ENCODE measurements around the gene FOXK1.
A peak's percentile ranks its signal among the peaks of the same experiment; 100 is the strongest.

The FOXK1 gene

DNA sequence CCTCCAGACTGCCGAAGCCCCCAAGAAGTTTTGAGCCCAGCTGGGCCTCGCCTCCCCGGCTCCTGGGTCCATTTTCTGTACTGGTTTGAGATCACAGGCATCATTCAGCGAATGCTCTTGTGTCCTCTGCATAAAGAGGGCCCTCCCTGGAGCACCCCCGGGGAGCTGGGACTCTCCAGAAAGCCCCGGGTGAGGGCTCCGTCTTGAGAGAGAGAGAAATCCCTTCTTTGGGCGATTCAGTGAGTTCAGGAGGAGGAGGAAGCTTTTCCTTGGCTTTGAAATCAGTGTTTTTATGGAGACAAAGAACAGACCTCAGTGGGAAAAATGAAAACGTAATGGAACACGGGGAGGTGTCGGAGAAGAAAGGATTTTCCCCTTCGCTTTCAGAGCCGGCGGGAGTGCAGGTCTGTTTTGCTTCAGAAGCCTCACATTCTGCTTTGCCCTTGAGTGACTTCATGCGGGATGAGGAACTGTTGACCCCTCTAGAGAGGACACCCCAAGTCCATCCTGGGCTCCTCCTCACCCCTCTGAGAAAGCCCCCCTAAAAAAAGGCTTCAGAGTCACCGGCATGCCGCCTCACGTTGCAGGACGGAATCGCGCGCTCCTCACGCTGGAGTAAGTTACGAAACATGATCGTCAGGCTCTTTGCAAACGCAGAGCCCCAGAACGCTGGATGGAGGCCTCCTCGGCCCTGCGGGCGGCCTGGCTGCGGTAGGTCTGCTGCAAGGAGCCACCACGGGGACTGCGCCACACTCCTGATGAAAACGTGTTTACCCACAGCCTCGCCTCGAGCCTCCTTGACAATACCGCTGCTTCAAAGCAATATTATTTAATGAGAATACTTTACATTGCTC lies 84.8 kb downstream of the FOXK1 start:
- DNase-seq, result no peak

DNA sequence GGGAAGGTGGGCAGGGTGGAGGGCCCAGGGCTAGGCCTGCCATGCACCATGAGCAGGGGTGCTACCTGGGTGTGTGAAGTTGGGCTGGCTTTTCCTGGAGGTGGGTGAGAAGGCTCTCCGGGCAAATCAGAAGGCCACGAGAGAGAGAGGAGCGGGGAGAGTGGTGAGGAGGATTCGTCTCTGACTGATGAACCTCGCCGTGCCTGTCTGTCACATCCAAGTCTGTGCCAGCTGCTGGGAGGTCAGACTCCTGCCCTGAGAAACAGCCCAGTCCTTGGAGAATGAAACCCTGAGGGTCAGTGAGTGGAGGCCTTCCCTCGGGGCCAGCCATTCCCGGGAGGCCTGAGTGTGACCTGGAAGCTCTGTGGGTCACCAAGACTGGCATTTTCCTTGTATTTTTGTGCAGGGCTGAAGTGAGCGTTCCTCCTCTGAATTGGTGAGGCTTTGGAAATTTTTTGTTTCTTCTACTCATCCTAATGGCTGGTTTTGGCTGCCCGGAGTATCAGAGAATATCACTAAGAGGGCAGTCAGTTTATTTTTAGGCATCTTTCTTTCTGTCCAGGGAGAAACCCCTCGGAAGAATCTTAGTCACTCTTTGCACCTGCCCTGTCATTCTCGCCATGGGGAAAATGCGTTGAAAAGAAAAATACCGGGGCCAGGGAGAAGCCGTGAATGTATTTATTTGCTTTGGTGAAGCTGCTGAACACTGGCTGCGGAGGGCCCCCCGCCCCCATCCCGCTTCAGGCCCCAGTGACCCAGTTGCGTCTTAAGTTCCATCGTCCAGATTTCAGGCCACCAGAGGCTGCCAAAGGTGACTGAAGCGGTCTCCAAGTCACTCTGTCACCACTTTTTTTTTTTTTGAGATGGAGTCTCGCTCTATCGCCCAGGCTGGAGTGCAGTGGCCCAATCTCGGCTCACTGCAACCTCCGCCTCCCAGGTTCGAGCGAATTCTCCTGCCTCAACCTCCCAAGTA lies 86.8 kb downstream of the FOXK1 start:
- no peak for DNase-seq

DNA sequence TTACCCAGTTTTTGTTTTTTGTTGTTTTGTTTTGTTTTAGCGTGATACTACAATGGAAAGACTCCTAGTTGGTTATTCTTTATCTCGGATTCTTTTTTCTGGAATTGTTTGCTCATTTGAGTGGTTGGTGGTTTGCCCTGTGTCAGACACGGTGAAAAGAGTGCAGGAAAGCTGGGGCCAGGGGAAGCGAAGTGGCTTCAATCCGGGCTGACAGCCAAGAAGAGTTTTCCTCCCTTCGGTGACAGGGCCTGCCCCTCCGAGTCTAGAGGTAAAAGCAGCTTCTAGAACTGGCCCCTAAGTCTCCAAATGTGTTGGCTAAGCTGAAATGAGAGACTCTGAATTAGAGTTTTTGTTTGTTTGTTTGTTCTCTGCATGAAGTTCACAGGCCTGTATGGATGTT lies 87.7 kb downstream of the FOXK1 start:
- DNase-seq, result peak; percentile 32

DNA sequence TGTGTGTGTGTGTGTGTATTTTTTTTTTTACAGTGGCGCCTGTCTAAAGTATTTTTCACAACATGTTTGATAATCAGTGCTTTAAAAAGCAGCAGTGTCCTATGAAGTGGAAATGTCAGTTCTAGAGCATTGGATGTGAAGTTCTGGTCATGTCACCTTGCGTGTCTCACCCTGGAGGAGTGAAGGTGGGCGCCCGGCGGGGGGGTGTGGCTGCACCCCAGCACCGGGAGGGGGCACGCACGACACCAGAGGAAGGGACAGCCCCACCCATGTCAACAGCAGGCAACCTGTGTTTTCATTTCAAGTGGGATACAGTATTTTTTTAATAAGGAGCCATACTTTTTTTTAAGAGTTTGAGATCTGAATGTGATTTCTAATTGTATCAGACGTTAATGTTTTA lies 88.8 kb downstream of the FOXK1 start:
- no peak for DNase-seq

DNA sequence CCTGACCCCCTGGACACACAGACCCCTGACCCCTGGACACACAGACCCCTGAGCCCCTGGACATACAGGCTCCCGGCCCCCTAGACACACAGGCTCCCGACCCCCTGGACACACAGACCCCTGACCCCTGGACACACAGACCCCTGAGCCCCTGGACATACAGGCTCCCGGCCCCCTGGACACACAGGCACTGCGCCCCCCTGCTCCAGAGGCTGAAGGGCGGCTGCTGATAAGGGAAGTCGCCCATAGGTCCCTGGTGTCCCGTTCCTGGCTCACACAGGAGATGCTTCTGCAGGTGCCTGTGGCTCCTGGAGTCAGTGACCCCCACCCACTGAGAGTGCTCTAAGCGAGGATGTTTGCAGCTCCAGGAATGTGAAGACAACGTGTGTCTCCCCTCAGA lies 89.6 kb downstream of the FOXK1 start:
- DNase-seq, result no peak

DNA sequence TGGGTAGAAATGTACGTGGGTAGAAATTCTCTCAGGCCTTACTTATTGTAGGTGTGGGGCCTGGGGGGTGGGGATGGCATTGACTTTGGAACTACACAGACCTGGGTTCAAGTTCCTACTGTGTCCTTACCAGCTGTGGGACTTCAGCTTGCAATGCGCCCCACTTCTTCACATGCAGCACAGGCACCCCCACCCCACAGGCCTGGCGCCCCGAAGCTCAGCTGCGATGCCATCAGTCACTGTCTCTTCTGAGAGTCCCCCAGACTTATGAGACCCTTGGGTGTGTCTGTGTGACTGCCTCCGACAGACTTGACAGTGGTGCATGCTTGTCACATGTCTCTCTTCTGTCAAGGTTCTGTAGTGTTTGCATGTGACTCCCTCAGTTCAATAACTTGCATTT lies 90.2 kb downstream of the FOXK1 start:
- DNase-seq, result no peak

DNA sequence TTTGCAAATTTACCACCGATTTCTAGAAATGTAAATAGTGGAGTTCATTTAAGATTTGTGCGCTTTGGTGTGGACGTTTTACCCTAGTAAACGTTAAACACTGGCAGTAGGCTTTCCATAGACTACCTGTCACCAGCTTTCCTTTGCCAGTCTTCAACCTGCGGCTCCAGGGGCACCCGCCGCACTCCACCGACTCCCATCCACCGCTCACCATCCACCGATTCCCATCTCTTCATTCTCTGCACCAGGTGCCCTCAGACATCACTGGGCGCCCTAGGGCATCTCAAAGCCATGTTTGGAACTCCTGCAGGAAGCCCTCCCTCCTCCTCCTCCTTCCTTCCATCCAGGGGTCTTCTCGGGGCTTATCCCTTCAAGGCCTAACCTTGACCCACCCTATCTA lies 91.9 kb downstream of the FOXK1 start:
- DNase-seq, result no peak

DNA sequence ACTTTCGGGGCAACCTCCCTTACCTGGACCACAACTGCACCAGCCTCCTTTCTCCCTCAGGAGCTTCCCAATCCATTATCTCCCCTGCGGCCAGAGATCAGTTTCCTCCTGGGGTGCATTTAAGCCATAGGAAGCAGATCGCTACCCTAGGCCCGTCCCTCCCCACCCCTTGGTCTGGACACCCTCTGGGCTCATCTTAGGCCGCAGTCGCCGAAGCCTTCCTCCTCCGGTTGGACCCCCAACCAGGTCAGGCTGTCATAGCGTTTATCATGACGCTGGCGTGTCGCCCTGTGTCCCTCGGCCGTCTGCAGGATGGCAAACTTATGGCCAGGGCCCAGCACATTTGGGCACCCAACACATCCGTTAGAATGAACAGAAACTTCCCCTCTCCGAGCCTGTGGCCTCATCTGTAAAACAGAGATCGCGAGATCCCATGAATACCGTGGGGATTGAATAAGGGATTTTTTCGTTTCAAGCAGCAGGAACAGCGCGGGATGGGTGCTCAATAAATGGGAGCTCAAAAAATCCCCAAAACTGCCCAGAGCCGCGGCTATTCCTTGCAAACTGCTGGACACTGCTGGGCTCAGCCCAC lies 92.7 kb downstream of the FOXK1 start:
- no peak for DNase-seq

DNA sequence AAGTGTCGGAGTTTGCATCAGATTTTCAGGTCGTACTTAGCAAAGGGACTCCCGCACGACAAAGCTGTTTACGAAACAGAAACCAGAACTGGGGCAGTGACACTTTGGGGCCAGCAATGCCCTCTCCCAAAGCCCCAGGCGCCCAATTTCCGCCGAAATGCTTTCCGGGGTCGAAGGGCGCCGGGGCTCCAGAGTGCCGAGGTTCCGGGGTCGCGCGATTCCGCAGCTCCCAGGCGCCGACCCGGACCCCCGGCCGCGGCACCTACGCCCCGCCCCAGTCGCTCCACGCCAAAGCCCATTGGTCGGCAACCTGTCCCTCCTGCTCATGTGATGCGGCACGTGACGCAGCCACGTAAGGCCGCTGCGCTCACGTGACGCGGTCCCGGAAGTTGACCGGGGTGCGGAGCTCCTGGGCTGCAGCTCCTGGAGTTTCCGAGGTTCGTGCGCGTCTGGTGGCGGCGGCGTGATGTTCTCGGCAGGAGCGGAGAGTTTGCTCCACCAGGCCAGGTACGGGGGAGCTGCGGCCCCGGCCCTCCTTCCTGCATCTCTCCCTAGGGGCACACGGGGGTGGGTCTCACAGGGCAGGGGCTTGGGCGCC lies 93.3 kb downstream of the FOXK1 start, which contains the start of gene AP5Z1:
Gene AP5Z1 (plus strand): TSS at position 374 of the 598 bp plus-strand sequence. CDS start 93 bp downstream, at position 467.
- DNase-seq, result peak; percentile 95

DNA sequence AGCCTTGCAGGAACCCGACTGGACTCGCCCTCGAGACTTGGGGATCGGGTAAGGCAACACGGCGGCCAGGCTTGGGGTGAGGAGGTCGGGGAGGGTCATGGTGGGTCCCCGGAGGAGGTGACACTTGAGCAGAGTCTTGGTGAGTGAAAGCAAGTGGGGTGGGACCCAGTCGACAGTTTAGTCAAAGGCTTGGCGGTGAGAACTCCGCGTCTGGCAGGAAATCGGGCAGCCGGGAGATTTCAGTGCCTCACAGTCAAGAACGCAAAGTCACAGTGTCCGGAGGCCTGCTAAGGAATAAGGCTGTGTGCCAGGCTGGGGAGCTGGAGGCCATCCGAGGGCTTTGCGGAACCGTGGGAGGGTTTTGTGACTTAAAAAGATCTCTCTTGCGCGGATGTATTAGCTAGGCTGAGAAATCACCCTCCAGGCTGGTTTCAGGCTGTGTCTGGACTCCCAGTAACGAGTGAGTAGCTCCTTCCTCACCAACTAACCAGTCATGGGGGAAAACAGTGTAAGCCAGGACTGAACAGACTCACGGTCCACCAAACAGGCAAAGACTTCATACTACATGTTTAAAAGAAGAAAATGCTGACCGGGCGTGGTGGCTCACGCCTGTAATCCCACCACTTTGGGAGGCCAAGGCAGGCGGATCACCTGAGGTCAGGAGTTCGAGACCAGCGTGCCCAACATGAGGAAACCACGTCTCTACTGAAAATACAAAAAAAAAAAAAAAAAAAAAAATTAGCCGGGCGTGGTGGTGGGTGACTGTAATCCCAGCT lies 93.9 kb downstream of the FOXK1 start:
- no peak for DNase-seq

DNA sequence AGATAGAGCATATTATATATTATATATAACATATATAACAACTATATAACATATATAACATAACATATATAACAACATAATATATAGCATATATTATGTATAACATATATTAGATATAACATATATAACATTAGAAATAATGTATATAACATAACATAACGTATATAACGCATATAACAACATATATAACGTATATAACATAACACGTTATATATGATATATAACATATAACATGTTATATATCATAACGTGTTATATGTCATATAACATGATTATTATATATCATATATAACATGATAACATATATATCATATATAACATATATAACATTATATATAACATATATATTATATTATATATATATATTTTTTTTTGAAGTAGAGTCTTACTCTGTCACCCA lies 97.0 kb downstream of the FOXK1 start:
- no peak for DNase-seq

DNA sequence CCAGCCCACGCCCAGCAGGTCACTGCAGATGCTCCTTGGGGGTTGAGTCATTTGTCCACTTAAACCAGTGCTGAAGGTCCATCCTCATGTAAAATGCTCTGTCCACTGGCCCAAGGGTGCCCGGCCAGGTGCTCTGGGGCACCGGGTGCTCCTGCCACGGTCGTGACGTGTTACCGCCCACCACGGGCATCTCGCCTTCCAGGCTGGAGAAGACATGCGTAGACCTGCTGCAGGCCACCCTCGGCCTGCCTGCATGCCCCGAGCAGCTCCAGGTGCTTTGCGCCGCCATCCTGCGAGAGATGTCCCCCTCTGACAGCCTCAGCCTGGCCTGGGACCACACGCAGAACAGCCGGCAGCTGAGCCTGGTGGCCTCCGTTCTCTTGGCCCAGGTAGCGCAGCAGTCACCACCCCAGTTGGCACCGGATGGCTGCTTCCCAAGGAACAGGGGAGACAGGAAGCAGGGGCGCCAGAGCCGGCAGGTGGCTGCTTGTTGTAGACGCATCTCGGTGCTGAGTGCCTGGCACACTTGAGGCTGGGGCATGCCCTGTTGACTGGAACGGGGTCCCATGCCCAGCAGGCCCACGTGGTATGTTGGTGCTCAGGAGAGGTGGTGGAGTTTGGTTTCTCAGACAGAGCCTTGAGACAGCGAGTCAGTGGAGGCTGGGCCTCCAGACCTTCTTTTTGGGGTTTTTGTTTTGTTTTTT lies 99.4 kb downstream of the FOXK1 start:
- DNase-seq, result no peak

DNA sequence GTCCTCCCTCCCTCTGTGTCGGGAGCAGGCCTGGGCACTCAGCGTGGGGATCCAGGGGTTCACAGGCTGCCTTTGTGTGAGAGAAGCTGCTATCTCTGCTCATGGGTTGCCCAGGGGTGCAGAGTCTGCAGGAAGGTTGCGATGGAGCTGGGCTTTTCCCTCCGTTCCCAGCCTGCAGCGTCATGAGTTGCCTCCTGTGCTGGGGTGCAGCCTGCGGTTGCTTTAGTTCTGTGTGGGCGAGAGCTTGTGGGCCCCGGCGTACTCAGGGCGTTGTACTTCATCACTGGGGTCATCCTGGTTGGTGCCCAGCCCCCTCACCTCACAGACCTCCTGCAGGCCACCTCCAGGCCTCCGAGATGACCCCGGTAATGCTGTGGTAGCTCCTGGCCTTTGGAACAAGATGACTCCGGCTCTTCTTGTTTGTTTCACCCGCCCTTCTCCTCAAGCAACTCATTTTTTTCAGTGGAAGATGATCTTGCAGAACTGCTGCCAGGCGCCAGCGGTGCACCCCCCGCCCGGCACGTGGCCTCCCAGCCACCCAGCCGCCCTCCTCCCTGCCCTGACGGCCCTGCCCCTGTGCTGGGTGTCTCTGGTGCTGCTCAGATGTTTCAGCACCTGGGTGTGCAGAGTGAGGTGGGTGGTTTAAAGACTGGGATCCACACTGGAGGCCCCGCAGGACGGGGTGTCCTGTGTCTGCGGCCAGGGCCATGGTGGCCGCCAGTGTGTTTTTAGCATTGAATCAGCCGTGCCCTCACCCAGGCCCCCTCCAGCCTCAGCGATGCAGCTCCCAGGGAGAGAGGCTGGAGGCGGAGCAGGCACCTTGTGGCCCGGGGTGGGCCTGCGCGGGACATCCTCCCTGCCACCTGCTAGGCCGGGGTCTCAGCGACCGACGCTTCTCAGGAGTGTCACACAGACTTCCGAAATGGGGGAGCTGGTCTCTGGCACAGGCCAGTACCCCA lies 100.5 kb downstream of the FOXK1 start:
- DNase-seq, result no peak

DNA sequence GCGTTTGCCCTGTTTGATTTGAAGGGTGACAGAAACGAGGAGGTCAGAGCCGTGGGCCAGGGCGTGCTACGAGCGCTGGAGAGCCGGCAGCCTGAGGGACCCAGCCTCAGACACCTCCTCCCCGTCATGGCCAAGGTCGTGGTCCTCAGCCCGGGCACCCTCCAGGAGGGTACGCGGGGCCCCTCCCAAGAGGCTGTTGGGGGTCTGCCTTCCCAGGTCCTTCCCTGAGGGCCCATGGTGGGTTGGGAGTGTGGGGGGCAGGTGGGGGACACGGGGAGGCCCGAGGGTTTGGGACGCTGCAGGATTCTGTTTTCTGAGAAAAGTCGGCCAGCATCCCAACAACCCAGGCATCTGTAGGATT lies 101.2 kb downstream of the FOXK1 start:
- no peak for DNase-seq

DNA sequence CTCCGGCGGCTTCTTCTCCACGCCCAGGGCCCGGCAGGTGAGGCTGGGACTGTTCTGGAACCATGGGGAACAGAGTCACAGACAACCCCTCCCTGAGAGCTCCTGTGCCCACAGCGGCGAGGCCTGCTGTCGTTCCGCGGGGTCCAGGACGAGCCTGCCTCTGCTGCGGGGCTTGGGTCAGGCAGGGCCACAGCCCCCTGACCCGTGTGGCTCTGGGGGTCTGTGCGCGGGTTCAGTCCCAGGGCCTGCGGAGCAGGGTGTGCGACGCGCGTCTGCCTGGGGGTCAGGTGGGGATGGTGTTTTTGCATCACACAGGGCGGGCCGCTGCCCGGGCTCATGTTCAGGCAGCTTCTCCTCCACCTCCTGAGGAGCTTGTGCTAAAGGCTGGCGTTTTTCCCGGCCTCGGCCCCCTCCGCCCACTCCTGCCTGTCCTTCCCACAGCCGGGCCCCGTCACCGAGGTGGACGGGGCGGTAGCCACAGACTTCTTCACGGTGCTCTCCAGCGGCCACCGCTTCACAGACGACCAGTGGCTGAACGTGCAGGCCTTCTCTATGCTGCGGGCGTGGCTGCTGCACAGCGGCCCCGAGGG lies 101.8 kb downstream of the FOXK1 start:
- no peak for DNase-seq

DNA sequence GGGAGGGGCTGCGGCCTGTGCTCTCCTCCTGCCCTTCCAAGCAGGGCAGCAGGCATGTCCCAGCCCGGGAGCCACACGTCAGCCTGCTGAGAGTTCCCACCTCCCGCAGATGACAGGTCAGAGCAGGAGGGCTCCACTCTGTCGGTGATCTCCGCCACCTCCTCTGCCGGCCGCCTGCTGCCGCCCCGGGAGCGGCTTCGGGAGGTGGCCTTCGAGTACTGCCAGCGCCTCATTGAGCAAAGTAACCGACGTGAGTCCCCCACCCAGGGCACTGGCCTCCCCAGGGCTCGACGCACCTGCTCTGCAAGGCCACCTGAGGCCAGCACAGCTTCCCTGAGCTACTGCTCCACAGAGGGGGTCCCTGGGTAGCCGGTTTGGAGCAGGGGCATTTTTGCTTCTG lies 102.7 kb downstream of the FOXK1 start:
- DNase-seq, result no peak

DNA sequence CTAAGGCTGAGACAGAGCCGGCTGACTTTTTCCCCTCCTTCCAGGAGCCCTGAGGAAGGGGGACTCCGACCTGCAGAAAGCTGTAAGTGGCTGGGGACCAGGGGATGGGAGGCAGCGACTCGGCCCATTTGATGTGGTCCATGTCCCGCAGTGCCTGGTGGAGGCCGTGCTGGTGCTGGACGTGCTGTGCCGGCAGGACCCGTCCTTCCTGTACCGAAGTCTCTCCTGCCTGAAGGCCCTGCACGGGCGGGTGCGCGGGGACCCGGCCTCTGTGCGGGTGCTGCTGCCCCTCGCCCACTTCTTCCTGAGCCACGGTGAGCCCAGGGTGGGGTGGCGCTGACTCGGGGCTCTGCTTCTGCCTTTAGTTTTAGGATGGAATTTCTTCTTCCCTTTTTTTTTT lies 103.3 kb downstream of the FOXK1 start:
- no peak for DNase-seq

DNA sequence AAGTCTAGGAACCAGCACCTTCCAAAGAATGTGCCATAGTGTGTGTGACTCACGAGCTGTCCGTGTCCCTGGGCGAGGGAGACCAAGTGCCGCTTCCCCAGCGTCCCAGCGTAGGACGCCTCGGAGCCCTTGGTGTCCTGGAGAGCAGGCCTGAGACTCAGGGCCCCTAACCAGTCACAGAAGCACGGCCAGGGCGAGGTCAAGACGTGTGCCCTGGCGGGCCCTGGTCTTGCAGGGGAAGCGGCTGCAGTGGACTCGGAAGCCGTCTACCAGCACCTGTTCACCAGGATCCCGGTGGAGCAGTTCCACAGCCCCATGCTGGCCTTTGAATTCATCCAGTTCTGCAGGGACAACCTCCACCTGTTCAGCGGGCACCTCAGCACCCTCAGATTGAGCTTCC lies 103.9 kb downstream of the FOXK1 start:
- DNase-seq, result no peak

DNA sequence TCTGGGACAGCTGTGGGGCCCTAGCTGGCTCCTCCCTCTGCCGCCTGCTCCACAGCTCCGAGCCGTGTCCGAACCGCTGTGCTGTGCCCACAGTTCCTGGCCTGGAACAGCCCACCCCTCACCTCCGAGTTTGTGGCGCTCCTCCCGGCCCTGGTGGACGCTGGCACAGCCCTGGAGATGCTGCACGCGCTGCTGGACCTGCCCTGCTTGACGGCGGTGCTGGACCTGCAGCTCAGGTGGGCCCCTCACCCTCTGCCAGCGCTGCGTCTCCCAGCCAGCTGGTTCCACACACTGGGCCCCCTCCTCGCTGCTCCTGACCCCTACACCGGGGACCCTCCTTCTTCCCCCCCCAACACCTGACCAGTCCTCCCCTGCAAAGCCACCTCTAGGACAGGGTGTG lies 105.4 kb downstream of the FOXK1 start:
- DNase-seq, result no peak

Measured in NCI-H1092 (cell line).